ENCODE results near the gene TNFRSF25.

DNA sequence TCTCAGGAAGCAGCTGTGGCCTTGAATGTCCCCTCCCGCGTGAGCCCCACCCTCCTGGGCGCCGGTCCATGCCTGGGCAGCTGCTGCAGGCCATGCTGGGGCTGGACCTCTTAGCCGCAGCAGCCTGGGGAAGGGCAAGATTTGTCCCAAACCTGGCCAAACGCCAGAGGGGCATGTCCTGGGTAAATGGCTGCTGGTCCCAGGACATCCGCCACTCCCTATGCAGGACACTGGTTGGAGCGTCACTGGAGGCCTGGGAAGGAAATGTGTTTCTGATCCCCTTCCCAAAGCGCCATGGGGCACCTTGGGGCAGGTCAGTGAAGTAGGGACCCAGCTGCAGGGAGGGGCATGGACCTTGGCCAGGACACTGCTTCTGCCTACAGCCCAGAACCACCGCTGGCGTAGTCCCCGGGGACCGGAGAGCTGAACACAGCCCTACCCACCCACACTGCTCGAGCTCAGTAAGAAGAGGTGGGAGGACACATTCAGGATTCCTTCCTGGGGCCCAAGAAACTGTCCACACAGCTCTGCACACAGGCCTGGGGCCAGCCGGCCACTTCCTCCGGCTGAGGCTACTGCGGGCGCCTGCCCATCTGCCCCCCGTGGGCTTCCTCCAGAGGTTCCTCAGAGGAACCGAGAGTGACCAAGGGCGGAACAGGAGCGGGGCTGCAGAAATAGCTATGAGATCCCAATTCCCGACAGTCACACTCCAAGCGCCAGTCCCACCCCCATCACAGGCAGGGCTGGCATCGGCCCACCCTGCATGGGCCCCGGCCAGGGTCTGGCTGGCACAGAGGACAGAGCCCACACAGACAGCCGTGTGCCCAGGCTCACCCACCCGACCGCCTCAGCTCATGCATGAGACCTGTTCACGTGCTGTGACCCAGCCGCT lies 36.3 kb upstream of the TNFRSF25 start:
- TF ChIP-seq, protein P1, sequence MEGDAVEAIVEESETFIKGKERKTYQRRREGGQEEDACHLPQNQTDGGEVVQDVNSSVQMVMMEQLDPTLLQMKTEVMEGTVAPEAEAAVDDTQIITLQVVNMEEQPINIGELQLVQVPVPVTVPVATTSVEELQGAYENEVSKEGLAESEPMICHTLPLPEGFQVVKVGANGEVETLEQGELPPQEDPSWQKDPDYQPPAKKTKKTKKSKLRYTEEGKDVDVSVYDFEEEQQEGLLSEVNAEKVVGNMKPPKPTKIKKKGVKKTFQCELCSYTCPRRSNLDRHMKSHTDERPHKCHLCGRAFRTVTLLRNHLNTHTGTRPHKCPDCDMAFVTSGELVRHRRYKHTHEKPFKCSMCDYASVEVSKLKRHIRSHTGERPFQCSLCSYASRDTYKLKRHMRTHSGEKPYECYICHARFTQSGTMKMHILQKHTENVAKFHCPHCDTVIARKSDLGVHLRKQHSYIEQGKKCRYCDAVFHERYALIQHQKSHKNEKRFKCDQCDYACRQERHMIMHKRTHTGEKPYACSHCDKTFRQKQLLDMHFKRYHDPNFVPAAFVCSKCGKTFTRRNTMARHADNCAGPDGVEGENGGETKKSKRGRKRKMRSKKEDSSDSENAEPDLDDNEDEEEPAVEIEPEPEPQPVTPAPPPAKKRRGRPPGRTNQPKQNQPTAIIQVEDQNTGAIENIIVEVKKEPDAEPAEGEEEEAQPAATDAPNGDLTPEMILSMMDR (IDR thresholded peaks at IDR 0.05), result no peak
- no peak for TF ChIP-seq POLR2A (IDR thresholded peaks at IDR 0.05)
